Parathyroid adenoma (tissue), 2 donors: Measurements from ENCODE around the gene STPG2.

Experiments
- H2AFZ ChIP-seq: fragments of 300-600 bp; sonication (generic); one replicate; pipeline ENCODE4 v1.7.0; 2017; ENCODE audit warnings: antibody characterized with exemption, mild to moderate bottlenecking
- H3K27ac ChIP-seq: fragments of 300-600 bp; sonication (generic); one replicate; pipeline ENCODE4 v1.7.0; 2017
- H3K27me3 ChIP-seq: fragments of 300-600 bp; sonication (generic); one replicate; pipeline ENCODE4 v1.7.0; 2017; ENCODE audit warnings: low read length; ENCODE audit not compliant: control insufficient read depth, insufficient read depth
- H3K36me3 ChIP-seq: fragments of 300-600 bp; sonication (generic); one replicate; pipeline ENCODE4 v1.7.0; 2017; ENCODE audit warnings: low read length; ENCODE audit not compliant: control insufficient read depth, insufficient read depth
- H3K4me1 ChIP-seq: fragments of 300-600 bp; sonication (generic); one replicate; pipeline ENCODE4 v1.7.0; 2017; ENCODE audit warnings: control low read depth
- H3K4me2 ChIP-seq: fragments of 300-600 bp; sonication (generic); one replicate; pipeline ENCODE4 v1.7.0; 2017; ENCODE audit warnings: low read length
- H3K4me3 ChIP-seq: fragments of 300-600 bp; sonication (generic); one replicate; pipeline ENCODE4 v1.7.0; 2017; ENCODE audit warnings: low read depth, low read length
- H3K79me2 ChIP-seq: fragments of 300-600 bp; sonication (generic); one replicate; pipeline ENCODE4 v1.7.0; 2017; ENCODE audit warnings: control low read depth
- H3K9ac ChIP-seq: fragments of 300-600 bp; sonication (generic); one replicate; pipeline ENCODE4 v1.7.0; 2017; ENCODE audit warnings: mild to moderate bottlenecking
- H3K9me3 ChIP-seq: fragments of 300-600 bp; sonication (generic); one replicate; pipeline ENCODE4 v1.7.0; 2017; ENCODE audit warnings: low read length; ENCODE audit not compliant: control insufficient read depth
- TF ChIP-seq, protein P1 (sequence below): fragments of 300-600 bp; sonication (generic); IDR thresholded peaks from one replicate; pipeline ENCODE4 v1.7.0; 2017; ENCODE audit warnings: antibody characterized with exemption, mild to moderate bottlenecking
- donor health status: primary hyperparathyroidism.

The STPG2 gene

DNA sequence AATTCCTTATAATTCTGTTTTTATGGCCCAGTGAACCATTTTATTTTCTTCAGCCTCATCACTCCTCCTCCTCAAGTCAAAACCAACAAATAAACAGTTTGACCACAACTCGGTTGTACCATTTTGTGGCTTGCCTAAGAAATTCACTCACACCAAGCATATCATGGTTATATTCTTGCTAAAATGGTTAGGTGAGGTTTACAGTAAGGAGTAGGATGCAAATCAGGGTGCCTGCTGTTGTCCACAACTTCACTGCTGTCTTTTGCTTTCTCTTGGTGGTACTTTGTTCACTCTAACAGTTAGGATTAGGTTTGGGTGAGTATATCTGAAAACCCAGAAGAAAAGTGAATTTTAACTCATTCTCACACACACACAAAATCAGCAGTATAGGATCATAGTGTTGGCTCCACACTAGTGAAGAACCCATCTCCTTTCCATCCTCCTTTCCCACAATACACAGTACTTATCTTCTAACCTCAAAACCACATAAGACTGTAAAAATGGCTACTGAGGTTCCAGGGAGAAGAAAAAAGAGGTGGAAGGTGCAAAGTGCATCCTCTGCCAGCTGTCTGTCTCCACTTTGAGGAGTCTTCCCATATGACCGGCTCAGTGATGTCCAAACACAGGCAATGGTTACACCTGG lies 368.8 kb downstream of the STPG2 start:
- no peaks in the 10 kb centered on the region for H3K79me2 ChIP-seq
- H3K36me3 ChIP-seq, result no peaks in the 10 kb centered on the region
- no peaks in the 10 kb centered on the region for H3K9me3 ChIP-seq
- H3K9ac ChIP-seq, result no peak overlapping the region
- H3K4me2 ChIP-seq, result no peak overlapping the region
- no peak overlapping the region for H3K27ac ChIP-seq
- TF ChIP-seq, protein P1, sequence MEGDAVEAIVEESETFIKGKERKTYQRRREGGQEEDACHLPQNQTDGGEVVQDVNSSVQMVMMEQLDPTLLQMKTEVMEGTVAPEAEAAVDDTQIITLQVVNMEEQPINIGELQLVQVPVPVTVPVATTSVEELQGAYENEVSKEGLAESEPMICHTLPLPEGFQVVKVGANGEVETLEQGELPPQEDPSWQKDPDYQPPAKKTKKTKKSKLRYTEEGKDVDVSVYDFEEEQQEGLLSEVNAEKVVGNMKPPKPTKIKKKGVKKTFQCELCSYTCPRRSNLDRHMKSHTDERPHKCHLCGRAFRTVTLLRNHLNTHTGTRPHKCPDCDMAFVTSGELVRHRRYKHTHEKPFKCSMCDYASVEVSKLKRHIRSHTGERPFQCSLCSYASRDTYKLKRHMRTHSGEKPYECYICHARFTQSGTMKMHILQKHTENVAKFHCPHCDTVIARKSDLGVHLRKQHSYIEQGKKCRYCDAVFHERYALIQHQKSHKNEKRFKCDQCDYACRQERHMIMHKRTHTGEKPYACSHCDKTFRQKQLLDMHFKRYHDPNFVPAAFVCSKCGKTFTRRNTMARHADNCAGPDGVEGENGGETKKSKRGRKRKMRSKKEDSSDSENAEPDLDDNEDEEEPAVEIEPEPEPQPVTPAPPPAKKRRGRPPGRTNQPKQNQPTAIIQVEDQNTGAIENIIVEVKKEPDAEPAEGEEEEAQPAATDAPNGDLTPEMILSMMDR, result no peak
- no peak overlapping the region for H3K4me3 ChIP-seq
- H2AFZ ChIP-seq, result no peak overlapping the region
- H3K4me1 ChIP-seq, result no peaks in the 10 kb centered on the region
- no peaks in the 10 kb centered on the region for H3K27me3 ChIP-seq

DNA sequence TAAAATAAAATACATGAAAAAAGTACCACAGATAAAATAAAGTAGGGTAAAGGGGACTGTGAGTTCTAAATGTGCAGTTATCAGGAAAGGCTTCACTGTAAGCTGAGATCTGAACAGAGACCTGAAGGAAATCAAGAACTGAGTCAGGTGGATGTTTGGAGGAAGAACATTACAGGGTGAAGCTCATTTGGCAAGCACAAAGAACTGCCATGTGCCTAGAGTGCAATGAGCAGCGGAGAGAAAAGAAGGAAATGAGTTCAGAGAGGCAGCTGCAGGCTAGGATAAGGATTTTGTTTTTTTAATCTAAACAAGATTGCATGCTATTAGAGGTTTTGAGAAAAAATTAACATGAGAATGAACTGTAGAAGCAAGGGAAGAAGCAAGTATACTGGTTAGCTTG lies 373.1 kb downstream of the STPG2 start:
- Histone ChIP-seq H3K36me3 (no peaks in the 10 kb centered on the region), H3K4me1 (no peaks in the 10 kb centered on the region), H3K9me3 (no peaks in the 10 kb centered on the region), H3K4me3 (no peak overlapping the region), H3K9ac (no peak overlapping the region), H3K79me2 (no peaks in the 10 kb centered on the region), H3K27me3 (no peaks in the 10 kb centered on the region), H2AFZ (no peak overlapping the region), H3K4me2 (no peak overlapping the region), H3K27ac (no peak overlapping the region)
- TF ChIP-seq, protein P1, result no peak

DNA sequence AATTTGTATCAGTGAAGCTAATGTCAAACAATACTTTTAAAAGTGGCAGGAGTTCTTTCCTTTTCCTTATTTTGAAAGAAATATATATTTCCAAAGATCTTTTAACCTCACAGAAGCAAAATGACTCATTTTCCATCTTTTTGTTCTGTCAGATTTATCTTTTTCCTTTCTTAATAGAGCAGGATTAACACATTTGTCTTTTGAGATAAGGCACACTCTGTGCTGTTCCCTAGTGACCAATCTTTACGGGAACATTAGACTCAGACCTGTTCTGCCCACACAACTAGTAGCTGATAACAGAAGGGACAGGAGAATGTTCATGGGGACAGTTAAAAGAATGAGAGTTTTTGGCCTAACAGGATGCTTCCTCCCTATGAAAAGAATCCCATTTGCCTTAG lies 381.2 kb downstream of the STPG2 start:
- H3K4me2 ChIP-seq, result no peak overlapping the region
- TF ChIP-seq, protein P1, result no peak
- H3K27ac ChIP-seq, result no peak overlapping the region
- H3K36me3 ChIP-seq, result no peaks in the 10 kb centered on the region
- no peaks in the 10 kb centered on the region for H3K27me3 ChIP-seq
- no peaks in the 10 kb centered on the region for H3K9me3 ChIP-seq
- no peaks in the 10 kb centered on the region for H3K4me1 ChIP-seq
- H2AFZ ChIP-seq, result no peak overlapping the region
- no peaks in the 10 kb centered on the region for H3K79me2 ChIP-seq
- no peak overlapping the region for H3K4me3 ChIP-seq
- no peak overlapping the region for H3K9ac ChIP-seq

DNA sequence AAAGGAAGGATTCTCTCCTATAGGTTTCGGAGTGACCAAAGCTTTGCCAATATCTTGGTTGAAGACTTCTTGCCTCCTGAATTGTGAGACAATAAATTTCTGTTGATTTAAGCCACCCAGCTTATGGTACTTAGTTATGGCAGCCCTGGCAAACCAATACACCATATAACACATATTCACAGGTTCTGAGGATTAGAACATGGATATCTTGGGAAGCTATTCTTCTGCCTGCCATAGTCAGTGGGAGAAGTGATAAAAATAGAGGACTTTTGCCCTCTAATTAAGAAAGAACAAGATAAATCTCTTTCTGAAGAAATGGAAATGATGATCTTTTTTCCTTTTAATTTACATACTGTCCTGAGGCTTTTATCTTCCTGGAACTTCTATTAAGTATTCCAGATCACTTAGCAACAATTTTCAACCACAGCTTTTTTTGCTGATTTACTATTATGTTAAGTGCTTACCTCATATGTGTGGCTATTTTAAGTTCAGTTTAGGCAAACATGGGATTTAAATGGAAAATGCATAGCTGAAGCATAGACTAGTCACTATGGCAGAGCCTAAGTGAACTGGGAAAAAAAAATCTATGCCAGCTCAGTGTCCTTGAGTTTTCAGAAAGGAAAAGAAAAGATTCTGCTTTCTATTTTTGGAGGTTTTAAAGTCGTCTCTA lies 381.7 kb downstream of the STPG2 start:
- no peaks in the 10 kb centered on the region for H3K79me2 ChIP-seq
- H3K27me3 ChIP-seq, result no peaks in the 10 kb centered on the region
- H3K4me3 ChIP-seq, result no peak overlapping the region
- no peak overlapping the region for H3K9ac ChIP-seq
- no peak overlapping the region for H3K4me2 ChIP-seq
- no peak overlapping the region for H3K27ac ChIP-seq
- TF ChIP-seq, protein P1, result no peak
- H2AFZ ChIP-seq, result no peak overlapping the region
- no peaks in the 10 kb centered on the region for H3K9me3 ChIP-seq
- no peaks in the 10 kb centered on the region for H3K4me1 ChIP-seq
- no peaks in the 10 kb centered on the region for H3K36me3 ChIP-seq

DNA sequence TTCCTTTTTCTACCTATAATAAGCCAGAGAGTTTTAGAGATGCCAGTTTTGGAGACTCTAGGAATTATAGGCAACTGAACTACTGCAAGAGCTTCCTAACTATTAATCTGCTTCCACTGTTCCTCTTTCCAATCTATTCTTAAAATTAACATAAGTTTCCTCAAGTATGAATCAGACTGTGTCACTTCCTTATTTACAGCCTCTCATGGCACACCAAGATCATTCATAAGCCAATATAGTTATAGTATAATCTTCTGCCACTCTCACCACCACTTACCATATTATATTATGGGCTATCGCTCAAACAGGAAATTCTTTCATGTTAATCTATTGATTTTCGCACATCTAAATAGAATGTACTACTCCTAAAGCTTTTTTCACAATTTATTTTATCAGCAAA lies 383.5 kb downstream of the STPG2 start:
- H2AFZ ChIP-seq, result no peak overlapping the region
- H3K79me2 ChIP-seq, result no peaks in the 10 kb centered on the region
- no peaks in the 10 kb centered on the region for H3K36me3 ChIP-seq
- H3K9ac ChIP-seq, result no peak overlapping the region
- H3K4me2 ChIP-seq, result no peak overlapping the region
- no peaks in the 10 kb centered on the region for H3K4me1 ChIP-seq
- no peak overlapping the region for H3K4me3 ChIP-seq
- no peaks in the 10 kb centered on the region for H3K9me3 ChIP-seq
- TF ChIP-seq, protein P1, result no peak
- no peaks in the 10 kb centered on the region for H3K27me3 ChIP-seq
- no peak overlapping the region for H3K27ac ChIP-seq
